ENCODE results near the gene TMC4.

The TMC4 gene

DNA sequence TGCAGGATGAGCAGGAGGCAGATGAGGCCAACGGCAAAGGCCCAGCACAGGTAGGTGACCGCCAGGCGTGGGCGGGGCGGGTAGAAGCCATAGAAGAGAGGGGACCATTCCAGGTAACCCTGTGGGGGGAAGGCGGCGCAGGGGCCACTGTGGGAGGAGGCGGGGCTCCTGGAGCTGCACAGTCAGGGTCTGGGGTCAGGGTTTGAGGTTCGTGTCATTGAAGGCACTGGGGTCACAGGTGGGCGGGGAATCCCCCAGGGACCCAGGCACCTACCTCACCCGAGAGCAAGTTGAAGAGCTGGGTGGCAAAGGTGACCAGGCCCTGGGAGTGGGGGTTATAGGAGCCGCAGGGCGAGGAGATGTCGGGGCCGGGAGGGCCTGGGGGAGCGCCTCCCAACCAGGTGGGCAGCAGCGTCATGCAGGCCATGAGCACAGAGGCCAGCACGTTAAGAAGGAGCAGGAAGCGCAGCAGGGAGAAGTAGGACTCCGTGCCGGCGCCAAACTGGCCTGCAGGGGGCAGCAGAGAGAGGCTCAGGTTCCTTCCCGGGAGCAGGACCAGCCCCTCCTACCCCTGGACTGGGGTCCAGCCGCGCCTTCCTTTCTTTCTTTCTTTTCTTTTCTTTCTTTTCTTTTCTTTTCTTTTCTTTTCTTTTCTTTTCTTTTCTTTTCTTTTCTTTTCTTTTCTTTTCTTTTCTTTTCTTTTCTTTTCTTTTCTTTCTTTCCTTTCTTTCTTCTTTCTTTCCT, 4.6 kb downstream of the TMC4 start:
- Histone ChIP-seq H3K4me1 (ENCODE audit: control insufficient read depth, insufficient read depth, low read length) (no peaks in the 10 kb centered on the region), H3K4me3 (ENCODE audit: low read length) (no peak overlapping the region), H3K27me3 (ENCODE audit: control insufficient read depth, insufficient read depth, low read length) (peaks cover 3% of the 10 kb centered on the region), H3K9ac (ENCODE audit: low read length) (no peak overlapping the region), H3K27ac (ENCODE audit: low read depth, low read length) (no peak overlapping the region), H3K36me3 (ENCODE audit: control insufficient read depth, insufficient read depth, low read length) (no peaks in the 10 kb centered on the region)

DNA sequence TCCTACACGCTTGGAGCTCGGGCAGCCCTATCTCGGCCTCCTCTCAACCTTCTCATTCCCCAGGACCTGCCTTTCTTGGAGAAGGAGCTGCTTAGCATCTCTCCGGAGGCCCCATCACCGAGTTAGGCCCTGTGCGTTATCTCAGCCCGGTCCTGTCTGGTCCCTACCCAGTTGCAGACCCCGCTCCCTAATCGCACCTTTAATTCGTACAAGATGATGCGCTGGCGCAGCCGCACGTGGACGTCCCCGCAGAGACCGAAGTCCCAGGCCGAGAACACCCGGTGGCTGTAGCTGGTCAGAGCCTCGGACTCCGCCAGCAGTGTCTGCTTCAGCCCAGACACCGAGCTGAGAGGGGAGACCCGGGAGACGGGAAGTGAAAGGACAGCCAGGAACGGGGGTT, 7.7 kb downstream of the TMC4 start:
- no peak overlapping the region for H3K4me3 ChIP-seq (ENCODE audit: low read length)
- H3K36me3 ChIP-seq (ENCODE audit: control insufficient read depth, insufficient read depth, low read length): no peaks in the 10 kb centered on the region
- H3K27ac ChIP-seq (ENCODE audit: low read depth, low read length): no peak overlapping the region
- H3K4me1 ChIP-seq (ENCODE audit: control insufficient read depth, insufficient read depth, low read length): peaks cover 6% of the 10 kb centered on the region
- H3K27me3 ChIP-seq (ENCODE audit: control insufficient read depth, insufficient read depth, low read length): peaks cover 3% of the 10 kb centered on the region
- no peak overlapping the region for H3K9ac ChIP-seq (ENCODE audit: low read length)

DNA sequence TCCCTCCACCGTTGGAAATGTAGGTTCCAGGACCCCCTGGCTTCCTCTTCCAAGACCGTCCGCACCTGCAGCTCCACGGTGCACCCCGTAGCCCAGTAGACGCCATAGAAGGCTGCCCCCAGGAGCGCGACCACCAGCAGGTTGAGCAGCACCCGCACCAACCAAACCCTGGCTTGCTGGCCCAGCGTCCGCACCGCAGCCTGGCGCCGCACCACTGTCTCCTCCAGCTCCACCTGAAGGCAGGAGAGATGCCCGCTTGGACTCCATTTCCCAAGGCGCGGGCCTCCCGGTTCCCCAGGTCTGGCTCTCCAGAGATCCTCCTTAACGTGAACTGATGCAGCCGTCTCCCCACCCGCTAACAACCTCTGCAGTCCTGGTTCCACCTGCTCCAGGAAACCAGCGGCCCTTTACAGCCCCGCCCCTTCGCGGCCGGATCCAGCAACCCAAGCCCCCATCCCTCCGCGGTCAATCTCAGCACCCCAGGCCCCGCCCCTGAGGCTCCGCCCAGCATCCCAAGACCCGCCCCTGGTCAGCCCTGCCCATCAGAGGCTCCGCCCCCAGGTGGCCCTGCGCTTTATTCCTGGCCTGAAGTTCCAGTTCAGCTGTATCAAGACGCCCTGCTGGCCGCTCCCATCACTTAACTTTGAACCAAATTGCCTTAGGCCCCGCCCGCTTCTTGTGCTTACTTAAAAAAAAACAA, 8.4 kb downstream of the TMC4 start:
- Histone ChIP-seq H3K4me3 (ENCODE audit: low read length) (peak overlapping the region; percentile 41), H3K27me3 (ENCODE audit: control insufficient read depth, insufficient read depth, low read length) (peaks cover 3% of the 10 kb centered on the region), H3K4me1 (ENCODE audit: control insufficient read depth, insufficient read depth, low read length) (peaks cover 7% of the 10 kb centered on the region), H3K36me3 (ENCODE audit: control insufficient read depth, insufficient read depth, low read length) (no peaks in the 10 kb centered on the region), H3K27ac (ENCODE audit: low read depth, low read length) (no peak overlapping the region), H3K9ac (ENCODE audit: low read length) (no peak overlapping the region)

DNA sequence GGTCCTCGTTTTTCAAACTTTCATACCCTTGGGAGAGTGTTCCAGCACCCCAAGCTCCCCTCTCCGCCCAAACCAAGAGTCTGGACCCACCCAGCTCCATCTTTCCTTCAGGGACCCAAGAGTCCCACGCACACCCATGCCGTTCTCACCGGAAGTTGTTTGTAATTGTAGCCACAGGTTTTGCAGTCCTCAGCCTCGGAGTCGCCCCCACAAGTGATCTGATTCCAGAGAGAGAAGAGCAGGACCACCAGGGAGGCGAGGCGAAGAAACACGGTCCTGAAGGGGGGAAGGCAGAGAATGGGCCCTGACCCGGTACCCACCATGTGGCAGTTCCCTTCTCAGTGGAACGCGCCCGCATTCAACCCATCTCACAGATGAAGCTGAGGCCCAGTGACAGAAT, 10.1 kb downstream of the TMC4 start:
- peaks cover 15% of the 10 kb centered on the region for H3K4me1 ChIP-seq (ENCODE audit: control insufficient read depth, insufficient read depth, low read length)
- H3K27ac ChIP-seq (ENCODE audit: low read depth, low read length): no peak overlapping the region
- peaks cover 2% of the 10 kb centered on the region for H3K36me3 ChIP-seq (ENCODE audit: control insufficient read depth, insufficient read depth, low read length)
- H3K27me3 ChIP-seq (ENCODE audit: control insufficient read depth, insufficient read depth, low read length): peaks cover 3% of the 10 kb centered on the region
- peak overlapping the region; percentile 64 for H3K4me3 ChIP-seq (ENCODE audit: low read length)
- H3K9ac ChIP-seq (ENCODE audit: low read length): no peak overlapping the region

DNA sequence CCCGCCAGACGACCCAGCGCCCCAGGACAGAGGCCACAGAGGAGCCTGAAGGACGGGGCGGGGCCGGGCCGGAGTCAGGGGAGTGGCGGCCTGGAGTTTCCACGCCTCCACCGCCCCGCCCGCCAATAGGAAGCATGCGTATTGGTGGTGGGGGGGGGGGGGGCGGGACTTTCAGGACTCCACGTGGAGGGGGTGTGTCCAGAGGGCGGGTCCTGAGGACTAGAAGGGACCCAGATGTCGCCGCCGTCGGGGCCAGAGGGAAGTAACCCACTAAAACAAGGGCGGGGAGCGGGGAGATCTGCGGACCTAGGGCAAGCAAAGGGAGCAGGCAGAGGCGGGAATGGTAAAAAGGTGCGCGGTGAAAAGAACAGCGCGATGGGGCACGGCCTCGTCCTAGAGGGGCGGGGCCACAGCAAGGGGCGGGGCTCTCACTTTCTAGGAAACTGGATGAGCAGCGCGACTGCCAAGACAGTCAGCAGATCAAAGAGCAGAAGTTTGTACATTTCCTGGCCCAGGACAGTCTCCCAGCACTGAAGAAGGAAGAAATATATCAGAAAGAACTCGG, 10.6 kb downstream of the TMC4 start:
- H3K36me3 ChIP-seq (ENCODE audit: control insufficient read depth, insufficient read depth, low read length): peaks cover 2% of the 10 kb centered on the region
- no peak overlapping the region for H3K9ac ChIP-seq (ENCODE audit: low read length)
- H3K4me3 ChIP-seq (ENCODE audit: low read length): peak overlapping the region; percentile 64
- peaks cover 3% of the 10 kb centered on the region for H3K27me3 ChIP-seq (ENCODE audit: control insufficient read depth, insufficient read depth, low read length)
- no peak overlapping the region for H3K27ac ChIP-seq (ENCODE audit: low read depth, low read length)
- peaks cover 15% of the 10 kb centered on the region for H3K4me1 ChIP-seq (ENCODE audit: control insufficient read depth, insufficient read depth, low read length)

DNA sequence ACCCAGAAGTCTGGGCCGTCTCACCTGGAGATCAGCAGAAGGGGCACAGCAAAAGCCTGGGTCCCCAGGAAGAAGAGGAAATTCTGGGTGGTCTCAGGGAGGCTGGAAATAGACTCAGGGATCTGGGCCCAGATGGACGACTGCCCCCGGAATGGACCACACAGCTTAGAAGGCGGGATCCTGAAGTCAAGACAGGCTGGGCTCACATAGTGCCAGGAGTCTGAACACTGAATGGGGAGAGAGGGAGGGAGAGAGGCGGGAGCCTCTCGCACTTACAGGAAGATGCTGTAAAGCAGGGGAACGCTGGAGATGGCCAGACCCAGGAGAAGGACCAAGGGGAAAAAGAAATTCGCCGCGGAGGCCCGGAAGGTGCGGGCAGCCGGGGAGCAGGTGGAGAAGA, 12.1 kb downstream of the TMC4 start:
- Histone ChIP-seq H3K9ac (ENCODE audit: low read length) (no peak overlapping the region), H3K4me3 (ENCODE audit: low read length) (peak overlapping the region; percentile 73), H3K27me3 (ENCODE audit: control insufficient read depth, insufficient read depth, low read length) (peaks cover 3% of the 10 kb centered on the region), H3K27ac (ENCODE audit: low read depth, low read length) (peak overlapping the region; percentile 77), H3K36me3 (ENCODE audit: control insufficient read depth, insufficient read depth, low read length) (peaks cover 16% of the 10 kb centered on the region), H3K4me1 (ENCODE audit: control insufficient read depth, insufficient read depth, low read length) (peaks cover 15% of the 10 kb centered on the region)

DNA sequence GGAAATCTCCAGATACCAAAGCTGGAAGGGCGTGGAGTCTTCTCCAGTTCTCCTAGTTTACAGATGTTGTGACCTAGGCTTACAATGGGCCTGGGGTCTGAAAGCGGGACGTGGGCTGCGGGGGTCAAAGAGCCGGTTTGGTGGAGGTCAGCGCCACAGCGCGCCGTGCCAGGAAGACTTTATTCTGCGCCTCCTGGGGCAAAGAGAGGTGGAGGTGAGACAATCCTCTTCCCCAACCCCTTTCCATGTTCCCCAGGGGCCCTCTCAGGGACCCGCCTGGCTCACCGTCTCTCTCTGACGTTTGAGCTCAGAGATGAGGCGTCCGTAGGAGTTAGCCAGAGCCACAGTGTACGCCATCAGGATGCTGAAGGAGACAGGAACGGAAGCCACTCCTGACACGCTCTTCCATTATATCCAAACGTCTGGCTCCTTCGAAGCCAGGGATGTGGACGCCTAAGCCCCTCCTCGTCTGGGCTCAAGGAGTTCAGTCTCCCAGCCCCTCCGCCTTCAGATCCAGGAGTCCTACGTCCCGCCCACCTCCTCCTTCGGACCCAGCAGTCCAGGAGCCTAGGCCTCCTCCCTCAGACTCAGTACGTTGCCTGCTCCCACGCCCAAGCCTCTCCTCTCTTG, 12.7 kb downstream of the TMC4 start:
- peaks cover 15% of the 10 kb centered on the region for H3K4me1 ChIP-seq (ENCODE audit: control insufficient read depth, insufficient read depth, low read length)
- peaks cover 19% of the 10 kb centered on the region for H3K36me3 ChIP-seq (ENCODE audit: control insufficient read depth, insufficient read depth, low read length)
- peak overlapping the region; percentile 20 for H3K9ac ChIP-seq (ENCODE audit: low read length)

DNA sequence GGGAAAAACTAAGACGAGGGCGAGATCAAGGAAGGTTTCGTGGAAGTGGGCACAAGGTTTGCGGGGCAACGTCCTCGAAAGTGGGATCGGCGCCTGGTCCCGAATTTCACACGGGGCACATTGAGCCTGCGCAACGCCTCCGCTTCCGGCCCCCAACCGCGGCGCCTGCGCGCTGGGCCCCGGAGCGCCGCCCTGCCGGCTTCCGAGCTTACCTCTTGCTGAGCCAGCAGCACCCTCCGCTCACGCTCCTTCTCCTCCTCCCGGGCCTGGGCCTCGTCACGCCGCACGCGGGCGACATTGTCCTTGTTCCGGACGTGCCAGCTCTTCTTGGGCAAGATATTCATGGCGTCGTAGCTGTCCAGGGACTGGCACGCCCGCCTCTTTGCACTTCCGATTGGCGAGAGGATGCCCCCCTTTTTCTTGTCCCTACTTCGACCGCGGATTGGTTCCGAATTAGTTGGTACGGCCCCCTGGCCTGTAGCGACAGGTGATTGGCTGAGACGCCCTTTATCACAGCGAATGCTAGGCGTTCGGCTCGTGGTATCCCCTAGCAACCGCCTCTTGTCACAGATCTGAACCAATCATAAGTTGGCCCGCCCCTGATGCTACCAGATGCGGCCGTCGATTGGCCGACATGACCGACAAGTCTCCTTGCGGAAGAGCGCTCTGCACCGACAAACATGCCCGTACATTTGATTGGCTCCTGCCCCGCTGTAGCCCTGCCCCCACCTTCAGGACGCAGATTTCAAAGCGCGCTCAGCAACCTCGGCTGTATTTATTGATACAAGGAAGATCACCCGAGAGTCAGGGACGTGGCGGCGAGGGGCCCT, 13.4 kb downstream of the TMC4 start, which contains the start of gene LENG1:
LENG1 (minus strand) TSS at position 370 of the 830 bp plus-strand sequence; CDS start at position 344, 26 bp downstream.
- Histone ChIP-seq H3K9ac (ENCODE audit: low read length) (peak within 1 kb of the TSS; percentile 83), H3K36me3 (ENCODE audit: control insufficient read depth, insufficient read depth, low read length) (peaks cover 24% of the 10 kb centered on the region), H3K27ac (ENCODE audit: low read depth, low read length) (peak within 1 kb of the TSS; percentile 97), H3K4me1 (ENCODE audit: control insufficient read depth, insufficient read depth, low read length) (peaks cover 15% of the 10 kb centered on the region), H3K27me3 (ENCODE audit: control insufficient read depth, insufficient read depth, low read length) (peaks cover 3% of the 10 kb centered on the region), H3K4me3 (ENCODE audit: low read length) (peak within 1 kb of the TSS; percentile 91)

More for the DNA sequence above, 12.7 kb downstream of the TMC4 start:
- H3K27ac ChIP-seq (ENCODE audit: low read depth, low read length): peak overlapping the region; percentile 77
- H3K4me3 ChIP-seq (ENCODE audit: low read length): peak overlapping the region; percentile 73
- peaks cover 3% of the 10 kb centered on the region for H3K27me3 ChIP-seq (ENCODE audit: control insufficient read depth, insufficient read depth, low read length)

DNA sequence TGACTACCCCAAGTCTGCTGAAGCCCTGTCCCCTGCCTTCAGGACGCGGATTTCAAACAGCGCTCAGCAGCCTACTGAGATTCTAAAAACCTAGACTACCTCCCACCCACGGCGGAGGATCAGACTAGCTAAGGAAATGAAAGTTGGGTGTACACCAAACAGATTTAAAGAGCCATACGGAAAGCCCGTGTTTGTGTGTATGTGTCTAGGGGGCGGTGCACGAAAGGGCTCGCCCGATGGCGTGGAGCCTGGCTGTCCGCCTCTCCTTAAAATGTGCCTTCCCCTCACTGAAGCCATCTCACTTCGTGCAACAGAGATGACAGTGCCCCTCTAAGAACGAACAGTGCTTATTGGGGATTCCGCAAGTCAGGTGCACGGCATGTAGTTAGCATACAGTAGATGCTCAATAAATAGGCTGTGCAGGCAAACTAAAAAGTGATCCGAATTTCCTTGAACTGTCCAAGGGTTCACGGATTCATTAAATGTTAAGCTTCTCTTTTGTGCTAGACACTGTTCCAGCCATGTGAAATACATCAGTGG, 14.1 kb downstream of the TMC4 start:
- peaks cover 15% of the 10 kb centered on the region for H3K4me1 ChIP-seq (ENCODE audit: control insufficient read depth, insufficient read depth, low read length)
- H3K27me3 ChIP-seq (ENCODE audit: control insufficient read depth, insufficient read depth, low read length): no peaks in the 10 kb centered on the region
- H3K27ac ChIP-seq (ENCODE audit: low read depth, low read length): peak overlapping the region; percentile 97
- peak overlapping the region; percentile 83 for H3K9ac ChIP-seq (ENCODE audit: low read length)
- peak overlapping the region; percentile 91 for H3K4me3 ChIP-seq (ENCODE audit: low read length)
- peaks cover 28% of the 10 kb centered on the region for H3K36me3 ChIP-seq (ENCODE audit: control insufficient read depth, insufficient read depth, low read length)

DNA sequence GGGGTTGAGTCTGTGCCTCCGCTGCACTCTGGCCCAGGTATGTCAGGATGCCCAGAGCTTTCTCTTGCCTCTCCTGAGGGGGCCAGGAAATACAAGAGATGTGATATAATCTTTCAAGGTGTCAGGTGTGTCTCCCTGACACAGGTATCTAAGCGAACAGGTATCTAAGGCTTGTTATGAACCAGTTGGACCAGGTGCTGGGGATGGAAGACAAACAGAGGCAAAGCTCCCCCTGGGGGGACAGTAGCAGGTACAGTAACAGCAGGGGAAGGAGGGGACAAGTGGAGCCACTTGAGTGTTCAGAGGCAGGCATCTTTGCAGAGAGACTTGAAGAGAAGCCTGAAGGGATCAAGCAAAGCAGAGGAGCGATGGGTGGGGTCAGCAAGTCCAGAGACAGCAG, 16.0 kb downstream of the TMC4 start:
- Histone ChIP-seq H3K36me3 (ENCODE audit: control insufficient read depth, insufficient read depth, low read length) (peaks cover 40% of the 10 kb centered on the region), H3K27me3 (ENCODE audit: control insufficient read depth, insufficient read depth, low read length) (no peaks in the 10 kb centered on the region), H3K4me1 (ENCODE audit: control insufficient read depth, insufficient read depth, low read length) (peaks cover 15% of the 10 kb centered on the region), H3K9ac (ENCODE audit: low read length) (no peak overlapping the region), H3K27ac (ENCODE audit: low read depth, low read length) (no peak overlapping the region), H3K4me3 (ENCODE audit: low read length) (no peak overlapping the region)

DNA sequence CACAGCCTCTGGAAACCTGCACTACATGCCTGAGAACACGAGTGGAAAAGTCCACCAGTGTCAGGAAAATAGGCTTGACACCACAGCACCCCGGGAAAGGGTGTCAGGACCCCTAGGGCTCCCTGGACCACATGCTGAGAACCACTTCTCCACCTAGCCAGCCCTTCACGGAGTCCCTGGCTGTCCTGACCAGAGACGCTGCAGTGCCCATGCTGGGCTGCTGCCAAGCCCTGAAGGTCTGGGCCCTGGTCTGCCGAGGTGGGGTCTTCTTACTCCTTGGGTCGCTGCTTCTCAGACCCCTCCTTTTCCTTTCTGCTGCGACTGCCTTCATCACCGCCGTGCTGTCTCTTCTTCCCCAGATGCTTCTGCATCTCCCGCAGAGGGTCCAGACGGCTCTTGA, 16.5 kb downstream of the TMC4 start:
- H3K9ac ChIP-seq (ENCODE audit: low read length): no peak overlapping the region
- no peaks in the 10 kb centered on the region for H3K27me3 ChIP-seq (ENCODE audit: control insufficient read depth, insufficient read depth, low read length)
- H3K27ac ChIP-seq (ENCODE audit: low read depth, low read length): no peak overlapping the region
- peaks cover 44% of the 10 kb centered on the region for H3K36me3 ChIP-seq (ENCODE audit: control insufficient read depth, insufficient read depth, low read length)
- H3K4me3 ChIP-seq (ENCODE audit: low read length): no peak overlapping the region
- peaks cover 15% of the 10 kb centered on the region for H3K4me1 ChIP-seq (ENCODE audit: control insufficient read depth, insufficient read depth, low read length)
